Measurements from ENCODE around the gene PDXK.

Gene PDXK

DNA sequence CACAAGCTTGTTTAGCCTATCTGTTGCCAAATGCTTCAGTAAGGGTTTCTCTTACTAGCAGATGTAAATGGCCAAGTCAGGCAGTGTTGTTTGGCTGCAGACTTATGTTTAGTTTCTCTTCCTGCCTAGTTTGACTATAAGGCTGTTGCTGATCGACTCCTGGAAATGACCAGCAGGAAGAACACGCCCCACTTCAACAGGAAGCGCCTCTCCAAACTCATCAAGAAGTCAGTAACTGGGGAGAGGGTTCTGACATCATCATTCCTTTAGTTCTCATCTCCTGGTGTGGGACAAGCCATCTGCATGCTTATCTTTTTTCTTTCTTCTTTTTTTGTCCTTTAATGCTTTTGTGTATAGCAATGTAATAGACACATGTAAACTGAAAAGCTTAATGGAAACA, 34.5 kb upstream of the PDXK start:
- TF ChIP-seq, protein P1, sequence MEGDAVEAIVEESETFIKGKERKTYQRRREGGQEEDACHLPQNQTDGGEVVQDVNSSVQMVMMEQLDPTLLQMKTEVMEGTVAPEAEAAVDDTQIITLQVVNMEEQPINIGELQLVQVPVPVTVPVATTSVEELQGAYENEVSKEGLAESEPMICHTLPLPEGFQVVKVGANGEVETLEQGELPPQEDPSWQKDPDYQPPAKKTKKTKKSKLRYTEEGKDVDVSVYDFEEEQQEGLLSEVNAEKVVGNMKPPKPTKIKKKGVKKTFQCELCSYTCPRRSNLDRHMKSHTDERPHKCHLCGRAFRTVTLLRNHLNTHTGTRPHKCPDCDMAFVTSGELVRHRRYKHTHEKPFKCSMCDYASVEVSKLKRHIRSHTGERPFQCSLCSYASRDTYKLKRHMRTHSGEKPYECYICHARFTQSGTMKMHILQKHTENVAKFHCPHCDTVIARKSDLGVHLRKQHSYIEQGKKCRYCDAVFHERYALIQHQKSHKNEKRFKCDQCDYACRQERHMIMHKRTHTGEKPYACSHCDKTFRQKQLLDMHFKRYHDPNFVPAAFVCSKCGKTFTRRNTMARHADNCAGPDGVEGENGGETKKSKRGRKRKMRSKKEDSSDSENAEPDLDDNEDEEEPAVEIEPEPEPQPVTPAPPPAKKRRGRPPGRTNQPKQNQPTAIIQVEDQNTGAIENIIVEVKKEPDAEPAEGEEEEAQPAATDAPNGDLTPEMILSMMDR (IDR thresholded peaks at IDR 0.05; ENCODE audit: extremely low read depth, missing control alignments): no peak
- no peak for DNase-seq (ENCODE audit: low spot score)

DNA sequence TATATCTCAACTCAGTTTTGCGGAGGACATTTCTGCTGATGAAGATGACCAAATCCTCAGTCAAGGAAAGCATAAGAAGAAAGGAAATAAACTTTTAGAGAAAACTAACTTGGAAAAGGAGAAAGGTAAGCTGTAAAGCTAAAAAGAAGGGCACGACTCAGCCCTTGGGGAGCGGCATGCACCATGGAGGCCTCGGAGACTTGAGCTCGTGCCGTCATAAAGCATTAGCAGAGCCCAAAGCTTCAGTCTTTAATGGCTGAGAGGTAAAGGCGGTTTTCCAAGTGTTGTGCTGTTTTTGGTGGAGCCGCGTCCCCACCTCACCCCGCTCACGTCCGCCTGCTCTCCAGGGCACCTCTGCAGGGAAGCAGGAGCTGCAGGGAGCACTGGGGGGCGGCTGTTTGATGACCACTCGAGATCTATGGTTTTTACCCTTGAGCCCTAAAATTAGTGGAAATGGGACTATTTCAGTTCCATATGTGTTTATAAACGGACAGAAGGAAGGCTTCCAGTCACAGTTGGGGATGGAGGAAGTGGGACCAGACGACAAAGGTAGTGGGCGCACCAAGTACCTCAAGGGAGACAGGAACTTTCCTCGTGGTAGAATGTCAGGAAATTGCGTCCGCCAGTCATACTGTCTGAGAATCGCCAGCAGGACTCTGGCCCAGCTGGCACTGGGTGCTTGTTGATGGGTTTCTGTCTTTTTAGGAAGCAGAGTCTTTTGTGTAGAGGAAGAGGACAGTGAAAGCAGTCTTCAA, 31.9 kb upstream of the PDXK start:
- no peak for DNase-seq (ENCODE audit: low spot score)
- TF ChIP-seq, protein P1 (IDR thresholded peaks at IDR 0.05; ENCODE audit: extremely low read depth, missing control alignments): no peak

DNA sequence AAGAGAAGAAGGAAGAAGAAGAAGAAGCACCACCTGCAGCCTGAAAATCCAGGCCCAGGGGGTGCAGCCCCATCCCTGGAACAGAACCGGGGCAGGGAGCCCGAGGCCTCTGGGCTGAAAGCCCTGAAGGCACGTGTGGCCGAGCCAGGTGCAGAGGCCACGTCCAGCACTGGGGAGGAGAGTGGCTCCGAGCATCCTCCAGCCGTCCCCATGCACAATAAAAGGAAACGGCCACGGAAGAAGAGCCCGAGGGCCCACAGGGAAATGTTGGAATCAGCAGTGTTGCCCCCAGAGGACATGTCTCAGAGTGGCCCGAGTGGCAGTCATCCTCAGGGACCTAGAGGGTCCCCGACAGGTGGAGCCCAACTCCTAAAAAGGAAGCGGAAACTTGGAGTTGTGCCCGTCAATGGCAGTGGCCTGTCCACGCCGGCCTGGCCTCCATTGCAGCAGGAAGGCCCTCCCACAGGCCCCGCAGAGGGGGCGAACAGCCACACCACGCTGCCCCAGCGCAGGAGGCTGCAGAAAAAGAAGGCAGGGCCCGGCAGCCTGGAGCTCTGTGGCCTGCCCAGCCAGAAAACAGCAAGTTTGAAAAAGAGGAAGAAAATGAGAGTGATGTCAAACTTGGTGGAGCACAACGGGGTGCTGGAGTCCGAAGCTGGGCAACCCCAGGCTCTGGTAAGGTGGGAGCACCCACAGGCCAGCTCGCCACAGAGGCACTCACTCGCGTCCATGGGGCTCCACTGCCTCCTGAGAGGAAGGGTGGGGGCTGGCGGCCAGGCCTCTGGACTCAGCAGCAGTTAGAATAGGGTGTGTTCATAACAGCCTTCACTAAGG, 31.1 kb upstream of the PDXK start:
- no peak for DNase-seq (ENCODE audit: low spot score)
- TF ChIP-seq, protein P1 (IDR thresholded peaks at IDR 0.05; ENCODE audit: extremely low read depth, missing control alignments): no peak

DNA sequence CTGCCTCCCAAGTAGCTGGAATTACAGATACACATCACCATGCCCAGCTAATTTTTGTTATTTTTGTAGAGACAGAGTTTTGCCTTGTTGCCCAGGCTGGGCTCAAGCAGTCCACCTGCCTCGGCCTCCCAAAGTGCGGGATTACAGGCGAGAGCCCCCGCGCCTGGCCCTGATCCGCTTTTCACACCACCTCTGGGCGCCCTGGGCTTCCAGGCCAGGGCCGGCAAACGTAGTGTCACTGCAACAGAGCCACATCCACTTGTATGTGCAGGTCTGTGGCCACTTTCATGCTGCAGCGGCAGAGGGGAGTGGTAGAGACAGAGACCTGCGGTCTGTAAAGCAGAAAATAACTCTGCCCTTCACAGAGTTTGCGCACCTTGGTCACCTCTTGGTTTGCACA, 30.0 kb upstream of the PDXK start:
- DNase-seq (ENCODE audit: low spot score): no peak

DNA sequence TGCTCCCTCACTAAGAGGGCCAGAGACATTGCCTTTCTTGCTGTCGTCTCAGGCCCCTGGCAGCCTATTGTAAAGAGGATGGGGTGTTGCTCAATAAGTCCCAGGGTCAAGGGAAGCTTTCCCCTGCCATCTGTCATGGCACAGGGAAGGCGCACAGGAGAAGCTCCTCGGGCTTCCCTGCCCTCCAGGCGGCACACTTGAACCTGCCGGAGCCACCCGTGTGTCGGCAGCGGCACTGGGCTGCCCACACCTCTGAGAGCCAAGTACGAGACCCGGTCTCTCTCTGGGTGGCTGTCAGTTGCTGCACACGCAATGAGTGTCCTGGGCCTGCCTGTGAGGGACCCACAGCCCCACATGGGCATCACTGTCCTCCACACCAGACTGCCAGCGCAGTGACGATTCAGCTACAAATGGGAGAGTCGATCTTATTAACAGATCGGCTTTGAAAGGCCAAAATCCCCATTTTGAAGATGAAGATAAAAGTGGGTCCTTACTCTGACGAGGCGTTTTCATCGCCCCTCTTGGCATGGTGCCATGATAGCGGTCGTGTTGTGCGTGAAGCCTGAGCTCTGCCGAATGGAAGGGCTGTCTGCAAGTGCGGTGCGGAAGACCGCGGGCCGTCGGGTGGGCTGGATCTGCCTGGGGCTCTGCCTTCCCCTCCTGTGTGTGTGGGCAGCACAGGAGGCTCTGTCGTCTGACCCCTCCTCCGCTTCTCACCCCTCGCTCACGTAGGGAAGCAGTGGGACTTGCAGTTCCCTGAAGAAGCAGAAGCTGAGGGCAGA, 29.2 kb upstream of the PDXK start:
- no peak for DNase-seq (ENCODE audit: low spot score)
- TF ChIP-seq, protein P1 (IDR thresholded peaks at IDR 0.05; ENCODE audit: extremely low read depth, missing control alignments): no peak

More for the DNA sequence above, 30.0 kb upstream of the PDXK start:
- TF ChIP-seq, protein P1 (IDR thresholded peaks at IDR 0.05; ENCODE audit: extremely low read depth, missing control alignments): no peak

DNA sequence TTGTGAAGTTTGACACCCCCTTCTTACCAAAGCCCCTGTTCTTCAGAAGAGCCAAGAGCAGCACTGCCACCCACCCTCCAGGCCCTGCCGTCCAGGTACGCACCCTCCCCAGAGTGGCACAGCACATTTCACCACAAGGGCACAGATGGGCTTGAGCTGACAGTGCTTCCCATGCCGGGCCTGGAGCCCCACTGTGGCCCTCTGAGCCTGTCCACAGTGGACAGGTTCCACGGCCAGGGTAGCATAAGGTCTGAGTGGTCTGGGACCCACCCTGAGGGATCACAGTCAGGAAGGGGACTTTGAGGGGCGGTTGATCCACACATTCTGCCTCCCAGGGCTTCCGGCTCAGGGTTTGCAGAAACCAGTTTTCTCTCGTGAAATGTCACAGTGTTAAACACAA, 28.6 kb upstream of the PDXK start:
- no peak for DNase-seq (ENCODE audit: low spot score)

More for the DNA sequence above, 28.6 kb upstream of the PDXK start:
- TF ChIP-seq, protein P1 (IDR thresholded peaks at IDR 0.05; ENCODE audit: extremely low read depth, missing control alignments): no peak
